SK-N-SH treated with all-trans-retinoic acid at 6 μM for 48 hours (cell line): ENCODE results near the gene IL17RB.

Experiments used
- ARNTL ChIP-seq: fragments of 450-650 bp; formaldehyde crosslinking; IDR thresholded peaks from 2 replicates; pipeline ENCODE4 v1.5.0; 2020; ENCODE audit warnings: low read depth, mild to moderate bottlenecking, moderate library complexity, borderline replicate concordance
- CREB5 ChIP-seq: fragments of 250-450 bp; sonication (Bioruptor Pico); IDR thresholded peaks from 2 replicates; pipeline ENCODE4 v1.5.1; 2020; ENCODE audit warnings: low read depth, mild to moderate bottlenecking, moderate library complexity
- CSDC2 ChIP-seq: fragments of 250-450 bp; sonication (Bioruptor Pico); IDR thresholded peaks from 2 replicates; pipeline ENCODE4 v1.5.0; 2020; ENCODE audit warnings: mild to moderate bottlenecking, moderate library complexity
- ESRRG ChIP-seq: fragments of 250-450 bp; sonication (Bioruptor Pico); IDR thresholded peaks from 2 replicates; pipeline ENCODE4 v1.6.1; 2021; ENCODE audit warnings: mild to moderate bottlenecking
- GLIS3 ChIP-seq: fragments of 250-450 bp; sonication (Bioruptor Pico); IDR thresholded peaks from 2 replicates; pipeline ENCODE4 v1.5.0; 2020; ENCODE audit warnings: mild to moderate bottlenecking, moderate library complexity
- OSR1 ChIP-seq: fragments of 250-450 bp; sonication (Bioruptor Pico); IDR thresholded peaks from 2 replicates; pipeline ENCODE4 v1.8.0; 2022; ENCODE audit warnings: moderate library complexity, mild to moderate bottlenecking, inconsistent platforms
- PPARA ChIP-seq: fragments of 250-450 bp; sonication (Bioruptor Pico); IDR thresholded peaks from 2 replicates; pipeline ENCODE4 v1.5.0; 2020; ENCODE audit warnings: mild to moderate bottlenecking, borderline replicate concordance
- RARB ChIP-seq: fragments of 250-450 bp; sonication (Bioruptor Pico); IDR thresholded peaks from 2 replicates; pipeline ENCODE4 v1.8.0; 2021; ENCODE audit warnings: mild to moderate bottlenecking, moderate library complexity
- TCF4 ChIP-seq: fragments of 250-450 bp; sonication (Bioruptor Pico); IDR thresholded peaks from 2 replicates; pipeline ENCODE4 v1.8.0; 2021; ENCODE audit warnings: mild to moderate bottlenecking, moderate library complexity, borderline replicate concordance
- ZC3H10 ChIP-seq: fragments of 250-450 bp; sonication (Bioruptor Pico); IDR thresholded peaks from 2 replicates; pipeline ENCODE4 v1.5.1; 2021; ENCODE audit warnings: mild to moderate bottlenecking, moderate library complexity
- ZFP30 ChIP-seq: fragments of 450-650 bp; formaldehyde crosslinking; IDR thresholded peaks from 2 replicates; pipeline ENCODE4 v1.5.0; 2022; ENCODE audit warnings: mild to moderate bottlenecking, moderate library complexity
- ZNF565 ChIP-seq: fragments of 450-650 bp; formaldehyde crosslinking; conservative IDR thresholded peaks from 2 replicates; pipeline ENCODE4 v1.5.0; 2020; ENCODE audit warnings: low read depth, mild to moderate bottlenecking, moderate library complexity
- TF ChIP-seq, protein P1 (sequence below): fragments of 250-450 bp; sonication (Bioruptor Pico); IDR thresholded peaks from 2 replicates; pipeline ENCODE4 v1.8.0; 2020; ENCODE audit warnings: mild to moderate bottlenecking, moderate library complexity, borderline replicate concordance

DNA sequence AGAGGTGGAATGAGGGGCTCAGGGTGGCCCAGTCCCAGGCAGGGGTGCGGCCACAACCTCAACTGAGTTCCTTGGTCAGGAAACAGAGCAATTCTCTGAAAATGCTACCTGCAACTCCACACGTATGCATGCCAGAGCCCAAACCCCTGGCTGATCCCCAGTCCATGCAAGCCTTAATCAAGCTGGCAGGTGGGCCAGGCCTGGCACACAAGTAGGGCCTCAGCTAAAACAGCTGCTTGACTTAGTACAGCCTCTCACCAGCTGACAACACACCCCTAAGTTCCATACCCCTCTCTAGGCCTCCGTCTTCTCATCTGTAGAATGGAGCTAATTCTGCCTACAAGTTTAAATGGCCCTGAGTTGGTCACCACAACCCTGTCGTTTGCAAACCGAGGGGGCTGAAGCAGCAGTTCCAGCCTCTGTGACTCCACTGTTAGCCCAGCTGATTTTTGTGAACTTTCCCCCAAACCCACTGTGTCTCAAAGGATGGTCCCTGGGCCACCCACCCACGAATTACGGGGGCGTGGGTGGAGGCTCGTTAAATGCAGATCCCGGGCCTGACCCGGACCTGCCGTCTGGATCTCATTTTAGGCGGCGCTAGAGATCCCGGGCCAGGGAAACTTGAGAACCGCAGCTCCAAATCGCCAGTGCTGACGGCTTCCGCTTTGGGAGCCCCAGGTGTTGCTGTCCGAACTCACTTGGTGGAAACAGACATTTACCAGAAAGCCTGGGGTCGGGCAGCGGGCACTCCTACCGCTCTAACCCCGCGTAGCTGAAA, 1.1 kb upstream of the IL17RB start:
- no peak for TF ChIP-seq ESRRG
- no peak for TF ChIP-seq ZC3H10
- TF ChIP-seq, protein P1, sequence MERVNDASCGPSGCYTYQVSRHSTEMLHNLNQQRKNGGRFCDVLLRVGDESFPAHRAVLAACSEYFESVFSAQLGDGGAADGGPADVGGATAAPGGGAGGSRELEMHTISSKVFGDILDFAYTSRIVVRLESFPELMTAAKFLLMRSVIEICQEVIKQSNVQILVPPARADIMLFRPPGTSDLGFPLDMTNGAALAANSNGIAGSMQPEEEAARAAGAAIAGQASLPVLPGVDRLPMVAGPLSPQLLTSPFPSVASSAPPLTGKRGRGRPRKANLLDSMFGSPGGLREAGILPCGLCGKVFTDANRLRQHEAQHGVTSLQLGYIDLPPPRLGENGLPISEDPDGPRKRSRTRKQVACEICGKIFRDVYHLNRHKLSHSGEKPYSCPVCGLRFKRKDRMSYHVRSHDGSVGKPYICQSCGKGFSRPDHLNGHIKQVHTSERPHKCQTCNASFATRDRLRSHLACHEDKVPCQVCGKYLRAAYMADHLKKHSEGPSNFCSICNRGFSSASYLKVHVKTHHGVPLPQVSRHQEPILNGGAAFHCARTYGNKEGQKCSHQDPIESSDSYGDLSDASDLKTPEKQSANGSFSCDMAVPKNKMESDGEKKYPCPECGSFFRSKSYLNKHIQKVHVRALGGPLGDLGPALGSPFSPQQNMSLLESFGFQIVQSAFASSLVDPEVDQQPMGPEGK, result no peak
- TF ChIP-seq ZFP30 (CRISPR knock-in tag), result no peak
- TF ChIP-seq ARNTL (CRISPR knock-in tag), result no peak
- TF ChIP-seq TCF4 (CRISPR knock-in tag), result no peak
- TF ChIP-seq ZNF565 (CRISPR knock-in tag), result no peak
- TF ChIP-seq CREB5, result no peak
- TF ChIP-seq RARB (CRISPR knock-in tag), result no peak
- TF ChIP-seq CSDC2 (CRISPR knock-in tag), result no peak
- TF ChIP-seq GLIS3, result no peak
- no peak for TF ChIP-seq PPARA (CRISPR knock-in tag)
- TF ChIP-seq OSR1 (CRISPR knock-in tag), result no peak
